Bronchial epithelial cell (primary cell): ENCODE measurements around the gene CPNE5. TPM values are rescaled to one million over a fixed set of nuclear protein-coding genes. Genes with fewer than 3 reads are reported as not detected.

Experiments used
- DNase-seq: peaks from one replicate; pipeline ENCODE4 v3.0.0-alpha.2; 2010; ENCODE audit warnings: low read depth
- FAIRE-seq: peaks from 2 replicates; lab custom pipeline; 2011; peaks lifted over from hg19 to GRCh38; lab: Jason Lieb, UNC
- H3K27me3 ChIP-seq: 2 replicates; pipeline ENCODE4 v1.5.1; 2011; ENCODE audit warnings: low read length; ENCODE audit not compliant: control insufficient read depth, insufficient read depth
- H3K36me3 ChIP-seq: 2 replicates; pipeline ENCODE4 v1.5.1; 2011; ENCODE audit warnings: low read length; ENCODE audit not compliant: control insufficient read depth, insufficient read depth
- H3K4me3 ChIP-seq: 2 replicates; pipeline ENCODE4 v1.5.1; 2011; ENCODE audit warnings: mild to moderate bottlenecking, low read depth, low read length, control low read depth
- total RNA-seq: library from RNA; depleted of rRNA; stranded (reverse); fragments of >200 nt; gene quantifications from 2 replicates; pipeline ENCODE4 v1.2.1, GENCODE V29; 2014
- TF ChIP-seq, protein P1 (sequence below): IDR thresholded peaks from 2 replicates; pipeline ENCODE4 v1.5.1; 2011; ENCODE audit warnings: mild to moderate bottlenecking, moderate library complexity, low read length, control low read depth, inconsistent platforms; ENCODE audit not compliant: insufficient read depth, severe bottlenecking

Gene CPNE5
- total RNA-seq, 1 donor from 2014 or later: not detected

DNA sequence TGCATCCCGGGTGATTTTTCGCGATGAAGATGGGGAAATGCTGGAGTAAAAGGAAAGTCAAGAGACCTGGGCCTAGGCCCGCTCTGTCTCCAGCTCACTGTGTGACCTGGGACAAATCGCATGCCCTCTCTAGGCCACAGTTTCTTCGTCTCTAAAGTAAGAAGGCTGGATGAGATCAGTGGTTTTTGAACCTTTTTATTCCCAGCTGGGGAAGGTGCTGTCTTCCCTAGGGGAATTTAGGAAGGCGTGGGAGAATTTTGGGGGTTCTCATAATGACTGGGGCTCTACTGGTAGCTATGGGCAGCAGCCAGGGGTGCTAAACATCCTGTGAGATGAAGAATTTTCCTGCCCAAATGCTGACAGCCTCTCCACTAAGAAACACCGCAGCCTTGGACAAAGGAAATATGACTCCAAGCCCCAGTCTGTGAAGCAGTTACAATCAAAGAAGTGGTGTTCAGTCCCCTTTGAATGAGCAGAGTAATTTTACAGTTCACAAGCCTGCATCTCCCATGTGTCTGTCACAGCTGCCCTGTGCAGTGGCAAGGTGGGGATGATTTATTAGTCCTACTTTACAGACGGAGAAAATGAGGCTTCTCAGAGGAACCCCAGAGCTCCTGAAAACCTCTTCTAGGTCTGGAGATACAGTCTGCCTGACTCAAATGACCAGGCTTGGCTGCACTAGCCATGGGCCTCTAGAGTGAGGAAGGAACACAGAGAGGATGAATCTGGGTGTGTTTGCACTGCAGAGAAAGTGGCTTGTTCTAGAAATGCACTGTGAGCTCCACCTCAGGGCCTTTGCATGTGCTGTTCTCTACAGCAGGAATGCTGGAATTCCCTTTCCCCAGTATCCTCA, 84.4 kb downstream of the CPNE5 start:
- no peak for FAIRE-seq

DNA sequence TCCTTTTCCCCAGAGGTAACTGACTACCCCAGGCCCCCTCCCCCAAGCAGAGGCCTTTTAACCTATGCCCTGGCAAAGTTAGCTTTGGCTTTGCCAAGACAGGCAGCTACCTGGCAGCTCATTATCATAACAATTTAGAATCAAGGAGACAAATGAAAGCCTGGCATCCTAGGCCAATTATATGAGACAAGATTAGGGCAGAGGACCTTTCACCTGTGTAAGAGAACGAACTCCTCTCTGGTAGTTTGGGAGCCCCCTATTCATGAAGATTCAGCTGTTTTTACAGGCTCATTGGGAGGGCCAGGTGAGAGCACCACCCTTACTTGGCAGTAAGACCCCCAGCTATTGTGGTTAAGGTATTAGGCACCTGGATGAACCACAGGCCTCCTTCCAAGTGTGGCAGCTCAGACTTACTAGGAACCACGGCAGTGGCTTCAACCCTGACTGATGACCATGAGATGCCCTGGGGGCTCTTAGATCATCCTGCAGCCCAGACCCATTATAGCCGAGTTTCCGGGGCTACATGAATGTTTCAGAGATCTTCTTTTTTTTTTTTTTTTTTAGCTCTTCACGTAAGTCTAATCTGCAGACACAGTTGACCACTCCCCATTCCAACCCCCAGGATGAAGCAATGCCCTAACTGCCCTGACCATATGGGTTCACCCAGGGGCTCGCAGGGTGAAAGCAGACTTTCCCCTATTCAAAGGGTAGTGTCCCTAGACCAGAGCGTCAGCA, 85.4 kb downstream of the CPNE5 start:
- H3K27me3 ChIP-seq: no peaks in the 10 kb centered on the region
- FAIRE-seq: no peak

More for the DNA sequence above, 84.4 kb downstream of the CPNE5 start:
- no peaks in the 10 kb centered on the region for H3K36me3 ChIP-seq
- H3K27me3 ChIP-seq: no peaks in the 10 kb centered on the region
- H3K4me3 ChIP-seq: no peak overlapping the region
- TF ChIP-seq, protein P1, sequence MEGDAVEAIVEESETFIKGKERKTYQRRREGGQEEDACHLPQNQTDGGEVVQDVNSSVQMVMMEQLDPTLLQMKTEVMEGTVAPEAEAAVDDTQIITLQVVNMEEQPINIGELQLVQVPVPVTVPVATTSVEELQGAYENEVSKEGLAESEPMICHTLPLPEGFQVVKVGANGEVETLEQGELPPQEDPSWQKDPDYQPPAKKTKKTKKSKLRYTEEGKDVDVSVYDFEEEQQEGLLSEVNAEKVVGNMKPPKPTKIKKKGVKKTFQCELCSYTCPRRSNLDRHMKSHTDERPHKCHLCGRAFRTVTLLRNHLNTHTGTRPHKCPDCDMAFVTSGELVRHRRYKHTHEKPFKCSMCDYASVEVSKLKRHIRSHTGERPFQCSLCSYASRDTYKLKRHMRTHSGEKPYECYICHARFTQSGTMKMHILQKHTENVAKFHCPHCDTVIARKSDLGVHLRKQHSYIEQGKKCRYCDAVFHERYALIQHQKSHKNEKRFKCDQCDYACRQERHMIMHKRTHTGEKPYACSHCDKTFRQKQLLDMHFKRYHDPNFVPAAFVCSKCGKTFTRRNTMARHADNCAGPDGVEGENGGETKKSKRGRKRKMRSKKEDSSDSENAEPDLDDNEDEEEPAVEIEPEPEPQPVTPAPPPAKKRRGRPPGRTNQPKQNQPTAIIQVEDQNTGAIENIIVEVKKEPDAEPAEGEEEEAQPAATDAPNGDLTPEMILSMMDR: no peak
- DNase-seq: no peak

DNA sequence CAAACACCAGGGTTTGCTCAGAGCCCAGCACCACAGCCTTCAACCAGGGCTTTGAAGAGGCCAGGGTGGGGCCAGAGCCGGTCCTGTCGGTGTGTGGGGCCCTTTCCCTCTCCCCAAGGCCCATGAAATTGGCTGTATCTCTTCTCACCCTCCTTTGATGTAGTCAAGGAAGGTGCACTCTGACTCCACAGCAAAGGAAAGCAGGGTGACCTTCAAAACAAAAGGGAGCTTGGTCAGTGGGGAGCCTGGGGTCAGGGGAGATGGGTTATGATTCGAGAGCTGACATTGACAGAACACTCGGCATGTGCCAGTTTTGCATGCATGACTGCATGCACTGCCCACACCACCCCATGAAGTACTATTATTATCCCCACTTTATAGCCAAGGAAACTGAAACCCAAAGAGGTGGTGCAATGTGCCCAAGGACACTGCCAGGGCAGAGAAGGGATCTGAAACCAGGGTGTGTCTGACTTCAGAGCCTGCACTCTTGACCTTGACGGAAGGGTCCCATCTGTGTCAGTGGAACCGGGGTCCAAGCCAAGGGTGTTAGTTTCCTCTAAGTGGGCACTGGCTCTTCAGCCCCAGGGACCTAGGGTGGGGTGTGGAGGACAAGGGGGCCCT, 86.2 kb downstream of the CPNE5 start:
- Histone ChIP-seq H3K27me3 (no peaks in the 10 kb centered on the region), H3K36me3 (no peaks in the 10 kb centered on the region), H3K4me3 (no peak overlapping the region)
- no peak for DNase-seq
- FAIRE-seq: no peak
- TF ChIP-seq, protein P1: no peak

More for the DNA sequence above, 85.4 kb downstream of the CPNE5 start:
- Histone ChIP-seq H3K36me3 (no peaks in the 10 kb centered on the region), H3K4me3 (no peak overlapping the region)
- no peak for DNase-seq
- TF ChIP-seq, protein P1: no peak

DNA sequence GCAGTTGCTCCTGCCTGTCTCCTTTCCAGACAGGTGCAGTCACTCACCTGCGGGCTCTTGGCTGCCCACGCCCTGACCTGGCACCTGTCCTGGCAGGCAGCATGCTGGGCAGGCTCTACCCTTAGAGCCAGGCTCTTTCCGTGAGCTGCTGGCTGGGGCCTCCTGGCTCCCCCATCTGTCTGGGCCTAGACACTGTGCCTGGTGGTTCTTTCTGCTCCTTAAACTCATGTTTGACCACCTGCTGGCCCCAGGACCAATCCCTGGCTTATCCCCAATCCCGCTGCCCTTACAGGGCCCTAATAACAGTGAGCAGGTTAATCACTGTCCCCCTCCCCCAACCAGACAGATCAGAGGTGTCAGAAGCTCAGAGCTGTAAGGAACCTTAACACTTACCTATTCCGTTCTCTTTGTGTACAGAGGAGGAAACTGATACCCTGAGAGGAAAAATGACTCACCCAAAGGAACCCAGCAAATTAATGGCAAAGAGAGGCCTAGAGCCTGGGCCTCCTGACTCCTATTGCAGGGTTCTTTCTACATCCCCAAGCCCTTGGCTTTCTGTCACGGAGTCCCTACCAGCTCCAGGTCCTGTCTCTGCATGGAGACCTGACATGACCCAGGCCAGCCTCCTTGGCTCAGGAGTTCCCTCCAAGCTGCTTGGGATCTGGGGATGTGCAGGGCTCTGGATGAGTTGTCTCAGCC, 86.9 kb downstream of the CPNE5 start:
- H3K27me3 ChIP-seq: no peaks in the 10 kb centered on the region
- no peak for FAIRE-seq
- DNase-seq: peak; percentile 86
- TF ChIP-seq, protein P1: no peak
- no peaks in the 10 kb centered on the region for H3K36me3 ChIP-seq
- H3K4me3 ChIP-seq: no peak overlapping the region

DNA sequence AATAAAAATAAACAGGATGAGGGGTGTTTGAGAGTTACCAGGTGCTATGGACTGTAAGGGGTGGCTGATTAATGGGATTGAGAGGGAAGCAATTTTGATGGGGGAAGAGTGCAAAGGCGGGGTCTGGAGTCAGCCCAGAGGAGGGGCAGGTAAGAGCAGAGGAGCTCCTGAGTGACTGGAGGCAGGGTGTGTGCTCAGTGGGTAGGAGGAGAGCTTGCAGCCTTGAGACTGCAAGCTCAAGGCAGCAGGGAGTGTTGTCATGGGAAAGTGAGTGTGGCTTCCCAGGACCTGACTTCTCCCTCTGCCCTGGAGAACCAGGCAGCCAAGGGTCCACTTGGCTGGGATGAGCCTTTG, 87.4 kb downstream of the CPNE5 start:
- TF ChIP-seq, protein P1: no peak
- H3K27me3 ChIP-seq: no peaks in the 10 kb centered on the region
- DNase-seq (no peak), FAIRE-seq (no peak)
- no peaks in the 10 kb centered on the region for H3K36me3 ChIP-seq
- no peak overlapping the region for H3K4me3 ChIP-seq
